AG04449 (cell line): ENCODE results near the gene TCP11L2.

ENCODE experiments used
- CTCF ChIA-PET: fragments of 350-600 bp; formaldehyde crosslinking; extraction: SDS; loops from one replicate; lab custom pipeline; 2021; ENCODE audit warnings: antibody characterized with exemption; lab: Yijun Ruan, JAX
- POLR2A ChIA-PET: fragments of 400-600, 350-600 bp; formaldehyde crosslinking; extraction: SDS; loops from one replicate; lab custom pipeline; 2020; ENCODE audit warnings: antibody characterized with exemption, inconsistent platforms; lab: Yijun Ruan, JAX
- DNase-seq: peaks from one replicate; pipeline ENCODE4 v3.0.0-alpha.2; 2010; ENCODE audit warnings: low read depth, low spot score
- H3K4me3 ChIP-seq: 2 replicates; pipeline ENCODE4 v1.5.1; 2011; ENCODE audit warnings: low read depth, mild to moderate bottlenecking, control low read depth, low read length
- CTCF ChIP-seq: IDR thresholded peaks from one replicate; pipeline ENCODE4 v1.5.1; 2011; ENCODE audit warnings: mild to moderate bottlenecking, moderate library complexity, low read length, control low read depth, inconsistent platforms; ENCODE audit not compliant: insufficient read depth; ENCODE audit errors: missing control alignments

The TCP11L2 gene

GRCh38 chr12:106302401-106303201, at the start of gene TCP11L2:
Gene TCP11L2, plus strand, starts transcription at chr12:106302733. Its CDS starts 8,343 bp downstream, at chr12:106311076.
- TF ChIP-seq CTCF: no peak
- CTCF ChIA-PET: interaction anchor here (0.8 to 2.0 kb wide), 5 partner anchors 10 to 76 kb away, joined by 3 to 6 read pairs (median 4); no protein-coding TSS in a partner anchor
- POLR2A ChIA-PET: interaction anchor here (0.5 kb wide), 1 partner anchor 51 kb away, joined by 3 read pairs; no protein-coding TSS in a partner anchor
- no peak for DNase-seq
- H3K4me3 ChIP-seq: peak within 1 kb of the TSS; percentile 97

GRCh38 chr12:106254724-106255123, 47.8 kb upstream of the TCP11L2 start:
- no peak for TF ChIP-seq CTCF
- ChIA-PET CTCF (interaction anchor here (5.3 kb wide), 1 partner anchor 24 kb away, joined by 24 read pairs; no protein-coding TSS in a partner anchor), POLR2A (no interaction called here)
- H3K4me3 ChIP-seq: no peak overlapping the region
- no peak for DNase-seq

- H3K4me3 ChIP-seq: no peak overlapping the region
- ChIA-PET CTCF (interaction anchor here (5.3 kb wide), 1 partner anchor 24 kb away, joined by 24 read pairs; no protein-coding TSS in a partner anchor), POLR2A (no interaction called here)
- no peak for DNase-seq
- no peak for TF ChIP-seq CTCF
Observed at GRCh38 chr12:106255493-106255892, 47.0 kb upstream of the TCP11L2 start.

- no peak overlapping the region for H3K4me3 ChIP-seq
- ChIA-PET CTCF (interaction anchor here (5.3 kb wide), 1 partner anchor 23 kb away, joined by 24 read pairs; no protein-coding TSS in a partner anchor), POLR2A (no interaction called here)
- DNase-seq: no peak
- no peak for TF ChIP-seq CTCF
Observed at GRCh38 chr12:106255952-106256351, 46.6 kb upstream of the TCP11L2 start.

- DNase-seq: no peak
- no peak overlapping the region for H3K4me3 ChIP-seq
- TF ChIP-seq CTCF: no peak
- ChIA-PET CTCF (no interaction called here), POLR2A (no interaction called here)
Observed at GRCh38 chr12:106256524-106256923, 46.0 kb upstream of the TCP11L2 start.

- ChIA-PET POLR2A (interaction anchor here (1.3 kb wide), 1 partner anchor 10 kb away, joined by 4 read pairs; the partner anchor contains the start of gene CKAP4), CTCF (interaction anchor here (0.8 to 1.6 kb wide), 4 partner anchors 11 to 31 kb away, joined by 3 to 6 read pairs (median 3); no protein-coding TSS in a partner anchor)
- no peak for DNase-seq
- H3K4me3 ChIP-seq: no peak overlapping the region
- no peak for TF ChIP-seq CTCF
Observed at GRCh38 chr12:106258226-106258625, 44.3 kb upstream of the TCP11L2 start.
